Measurements from ENCODE around the gene FCHO1.

The FCHO1 gene

GRCh38 chr19:17737690-17738153, 13.6 kb upstream of the FCHO1 start:
- DNase-seq: no peak

- DNase-seq: no peak
Measured at GRCh38 chr19:17739121-17739875, 12.0 kb upstream of the FCHO1 start.

GRCh38 chr19:17741456-17741855, 9.8 kb upstream of the FCHO1 start:
- no peak for DNase-seq

- DNase-seq: no peak
Measured at GRCh38 chr19:17743874-17744580, 7.2 kb upstream of the FCHO1 start.

- DNase-seq: peak; percentile 97
Measured at GRCh38 chr19:17747205-17748098, 3.8 kb upstream of the FCHO1 start.

GRCh38 chr19:17748884-17749638, 2.2 kb upstream of the FCHO1 start:
- no peak for DNase-seq

- no peak for DNase-seq
Measured at GRCh38 chr19:17749912-17750317, 1.4 kb upstream of the FCHO1 start.

- DNase-seq: no peak
Measured at GRCh38 chr19:17751912-17752273, 616 bp downstream of the FCHO1 start.

GRCh38 chr19:17752865-17753639, 1.8 kb downstream of the FCHO1 start:
- DNase-seq: no peak

GRCh38 chr19:17753976-17754375, 2.7 kb downstream of the FCHO1 start:
- no peak for DNase-seq

GRCh38 chr19:17754634-17755442, 3.6 kb downstream of the FCHO1 start:
- no peak for DNase-seq

- DNase-seq: no peak
Measured at GRCh38 chr19:17755443-17755890, 4.2 kb downstream of the FCHO1 start.

GRCh38 chr19:17755977-17756670, 4.8 kb downstream of the FCHO1 start:
- no peak for DNase-seq

- no peak for DNase-seq
Measured at GRCh38 chr19:17757125-17757524, 5.8 kb downstream of the FCHO1 start.

- DNase-seq: no peak
Measured at GRCh38 chr19:17758515-17758914, 7.2 kb downstream of the FCHO1 start.

- no peak for DNase-seq
Measured at GRCh38 chr19:17761148-17761547, 9.9 kb downstream of the FCHO1 start.

GRCh38 chr19:17762505-17763229, 11.4 kb downstream of the FCHO1 start:
- DNase-seq: no peak

GRCh38 chr19:17764348-17764747, 13.1 kb downstream of the FCHO1 start:
- no peak for DNase-seq

GRCh38 chr19:17765069-17765618, 13.9 kb downstream of the FCHO1 start:
- DNase-seq: no peak

Measured in activated CD4-positive, CD25-positive, alpha-beta regulatory T cell treated with anti-CD3 and anti-CD28 coated beads, Interleukin-2, amount 50 U/mL, for 72 hours (primary cell).